PFSK-1 (cell line): ENCODE results near the gene RCC1.

Experiments used
- POLR2AphosphoS5 ChIP-seq: IDR thresholded peaks from 2 replicates; pipeline ENCODE4 v1.6.1; 2012; ENCODE audit warnings: low read depth, mild to moderate bottlenecking, control low read depth, low read length, moderate library complexity
- SIN3A ChIP-seq: IDR thresholded peaks from 2 replicates; pipeline ENCODE4 v1.6.1; 2012; ENCODE audit warnings: mild to moderate bottlenecking, low read length, moderate library complexity, borderline replicate concordance; ENCODE audit not compliant: insufficient read depth
- TAF1 ChIP-seq: IDR thresholded peaks from 2 replicates; pipeline ENCODE4 v1.6.1; 2012; ENCODE audit warnings: low read length, control low read depth, borderline replicate concordance; ENCODE audit not compliant: insufficient read depth
- TF ChIP-seq, protein P1 (sequence below), 2 experiments: IDR thresholded peaks; 2 replicates each; pipeline versions ENCODE4 v1.6.1 to v1.8.0; 2011 to 2012; ENCODE audit warnings: low read depth in 2 of 2, low read length in 2 of 2, control low read depth in 1 of 2, inconsistent platforms in 1 of 2, mild to moderate bottlenecking in 1 of 2, moderate library complexity in 1 of 2; ENCODE audit not compliant: insufficient read depth in 1 of 2

GRCh38 chr1:28466226-28466778, 39.5 kb upstream of the RCC1 start:
- TF ChIP-seq POLR2AphosphoS5 (no peak), TAF1 (no peak), SIN3A (no peak)
- TF ChIP-seq, protein P1, sequence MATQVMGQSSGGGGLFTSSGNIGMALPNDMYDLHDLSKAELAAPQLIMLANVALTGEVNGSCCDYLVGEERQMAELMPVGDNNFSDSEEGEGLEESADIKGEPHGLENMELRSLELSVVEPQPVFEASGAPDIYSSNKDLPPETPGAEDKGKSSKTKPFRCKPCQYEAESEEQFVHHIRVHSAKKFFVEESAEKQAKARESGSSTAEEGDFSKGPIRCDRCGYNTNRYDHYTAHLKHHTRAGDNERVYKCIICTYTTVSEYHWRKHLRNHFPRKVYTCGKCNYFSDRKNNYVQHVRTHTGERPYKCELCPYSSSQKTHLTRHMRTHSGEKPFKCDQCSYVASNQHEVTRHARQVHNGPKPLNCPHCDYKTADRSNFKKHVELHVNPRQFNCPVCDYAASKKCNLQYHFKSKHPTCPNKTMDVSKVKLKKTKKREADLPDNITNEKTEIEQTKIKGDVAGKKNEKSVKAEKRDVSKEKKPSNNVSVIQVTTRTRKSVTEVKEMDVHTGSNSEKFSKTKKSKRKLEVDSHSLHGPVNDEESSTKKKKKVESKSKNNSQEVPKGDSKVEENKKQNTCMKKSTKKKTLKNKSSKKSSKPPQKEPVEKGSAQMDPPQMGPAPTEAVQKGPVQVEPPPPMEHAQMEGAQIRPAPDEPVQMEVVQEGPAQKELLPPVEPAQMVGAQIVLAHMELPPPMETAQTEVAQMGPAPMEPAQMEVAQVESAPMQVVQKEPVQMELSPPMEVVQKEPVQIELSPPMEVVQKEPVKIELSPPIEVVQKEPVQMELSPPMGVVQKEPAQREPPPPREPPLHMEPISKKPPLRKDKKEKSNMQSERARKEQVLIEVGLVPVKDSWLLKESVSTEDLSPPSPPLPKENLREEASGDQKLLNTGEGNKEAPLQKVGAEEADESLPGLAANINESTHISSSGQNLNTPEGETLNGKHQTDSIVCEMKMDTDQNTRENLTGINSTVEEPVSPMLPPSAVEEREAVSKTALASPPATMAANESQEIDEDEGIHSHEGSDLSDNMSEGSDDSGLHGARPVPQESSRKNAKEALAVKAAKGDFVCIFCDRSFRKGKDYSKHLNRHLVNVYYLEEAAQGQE (IDR thresholded peaks at IDR 0.05; ENCODE audit: insufficient read depth in 1 of 2, low read depth in 2 of 2, low read length in 2 of 2), result no peak
